ENCODE data around the gene RAB31.

DNA sequence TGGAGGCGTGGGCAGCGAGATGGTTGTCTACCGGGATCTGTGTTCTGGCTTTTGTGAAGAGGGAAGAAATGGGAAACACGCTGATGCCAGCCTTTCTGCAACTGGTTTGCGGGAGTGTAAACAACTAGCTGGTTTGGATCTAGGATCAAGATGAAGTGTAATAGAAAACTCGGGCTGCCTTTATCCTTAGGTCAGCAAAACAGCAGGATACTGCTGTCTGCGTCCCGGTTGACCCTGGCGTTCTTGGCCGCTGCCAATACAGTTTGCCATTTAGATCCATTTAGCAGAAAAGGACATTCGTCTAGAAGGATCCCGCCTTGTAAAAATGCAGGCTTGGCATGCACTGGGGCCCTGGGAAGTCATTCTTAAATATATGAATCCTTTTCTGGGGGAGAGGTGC is 42.0 kb downstream of the RAB31 start:
- TF ChIP-seq, protein P1, sequence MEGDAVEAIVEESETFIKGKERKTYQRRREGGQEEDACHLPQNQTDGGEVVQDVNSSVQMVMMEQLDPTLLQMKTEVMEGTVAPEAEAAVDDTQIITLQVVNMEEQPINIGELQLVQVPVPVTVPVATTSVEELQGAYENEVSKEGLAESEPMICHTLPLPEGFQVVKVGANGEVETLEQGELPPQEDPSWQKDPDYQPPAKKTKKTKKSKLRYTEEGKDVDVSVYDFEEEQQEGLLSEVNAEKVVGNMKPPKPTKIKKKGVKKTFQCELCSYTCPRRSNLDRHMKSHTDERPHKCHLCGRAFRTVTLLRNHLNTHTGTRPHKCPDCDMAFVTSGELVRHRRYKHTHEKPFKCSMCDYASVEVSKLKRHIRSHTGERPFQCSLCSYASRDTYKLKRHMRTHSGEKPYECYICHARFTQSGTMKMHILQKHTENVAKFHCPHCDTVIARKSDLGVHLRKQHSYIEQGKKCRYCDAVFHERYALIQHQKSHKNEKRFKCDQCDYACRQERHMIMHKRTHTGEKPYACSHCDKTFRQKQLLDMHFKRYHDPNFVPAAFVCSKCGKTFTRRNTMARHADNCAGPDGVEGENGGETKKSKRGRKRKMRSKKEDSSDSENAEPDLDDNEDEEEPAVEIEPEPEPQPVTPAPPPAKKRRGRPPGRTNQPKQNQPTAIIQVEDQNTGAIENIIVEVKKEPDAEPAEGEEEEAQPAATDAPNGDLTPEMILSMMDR (conservative IDR thresholded peaks at IDR 0.05 in 1 of 2, IDR thresholded peaks at IDR 0.05 in 1 of 2; ENCODE audit: extremely low read depth in 1 of 2, insufficient read depth in 1 of 2, low read depth in 1 of 2, low read length in 2 of 2): no peak
- no peak for TF ChIP-seq EZH2 (IDR thresholded peaks at IDR 0.05; ENCODE audit: borderline replicate concordance, low read length)
